CD4-positive, alpha-beta T cell treated with Interleukin-6 for 4 hours (primary cell): Measurements from ENCODE around the gene PHC2.
"Not testable (repeated sequence)": the region's sequence is repeated elsewhere in the genome, so short reads cannot be mapped to it uniquely, and the experiment has no call there.

Experiments used
- DNase-seq: peaks from one replicate; pipeline ENCODE4 v3.0.0-alpha.2; 2020; ENCODE audit warnings: mixed read lengths

The PHC2 gene

GRCh38 chr1:33307494-33307864 lies 123.4 kb downstream of the PHC2 start:
- DNase-seq = no peak

- no peak for DNase-seq
Observed at GRCh38 chr1:33306653-33307493, 124.0 kb downstream of the PHC2 start.

GRCh38 chr1:33305816-33306652 lies 124.9 kb downstream of the PHC2 start:
- DNase-seq = no peak

- no peak for DNase-seq
Observed at GRCh38 chr1:33305016-33305415, 125.9 kb downstream of the PHC2 start.

GRCh38 chr1:33302325-33302724 lies 128.6 kb downstream of the PHC2 start:
- DNase-seq = no peak

GRCh38 chr1:33301273-33301984 lies 129.5 kb downstream of the PHC2 start:
- no peak for DNase-seq

GRCh38 chr1:33300673-33301072 lies 130.2 kb downstream of the PHC2 start:
- no peak for DNase-seq

- DNase-seq = no peak
Observed at GRCh38 chr1:33299461-33300155, 131.3 kb downstream of the PHC2 start.

GRCh38 chr1:33298623-33299277 lies 132.1 kb downstream of the PHC2 start:
- peak; percentile 61 for DNase-seq

GRCh38 chr1:33297911-33298622 lies 132.8 kb downstream of the PHC2 start:
- DNase-seq = no peak

- no peak for DNase-seq
Observed at GRCh38 chr1:33296824-33297223, 134.1 kb downstream of the PHC2 start.

GRCh38 chr1:33296082-33296458 lies 134.8 kb downstream of the PHC2 start:
- DNase-seq = no peak

GRCh38 chr1:33295450-33296081 lies 135.3 kb downstream of the PHC2 start:
- DNase-seq = peak; percentile 89

- DNase-seq = no peak
Observed at GRCh38 chr1:33295023-33295422, 135.9 kb downstream of the PHC2 start.

- DNase-seq = no peak
Observed at GRCh38 chr1:33294071-33295010, 136.6 kb downstream of the PHC2 start.

GRCh38 chr1:33292726-33293340 lies 138.1 kb downstream of the PHC2 start:
- DNase-seq = no peak

- DNase-seq = not testable (repeated sequence)
Observed at GRCh38 chr1:33290615-33291014, 140.3 kb downstream of the PHC2 start.

GRCh38 chr1:33289858-33290154 lies 141.1 kb downstream of the PHC2 start:
- no peak for DNase-seq
